Caki2 (cell line): Measurements from ENCODE around the gene CLEC4E. TPM values are rescaled to one million over a fixed set of nuclear protein-coding genes. Genes with fewer than 3 reads are reported as not detected.

Experiments used
- DNase-seq: peaks from one replicate; pipeline ENCODE4 v3.0.0-alpha.2; 2015; ENCODE audit warnings: low read depth
- in situ Hi-C: cut with HindIII; loops from 2 replicates; pipeline ENCODE4 v1.10.0; 2016; ENCODE audit warnings: low sequenced_read_pairs, low pct_unique_long_range_greater_than_20kb, mixed read lengths
- total RNA-seq: library from RNA; depleted of rRNA; stranded (reverse); fragments of >200 nt; shearing (Covaris generic); gene quantifications from 2 replicates; pipeline ENCODE4 v1.2.3, GENCODE V29; 2014; ENCODE audit warnings: low replicate concordance; rRNA removed

The CLEC4E gene
- total RNA-seq, 1 experiment from 2014 or later: 9.1 TPM

DNA sequence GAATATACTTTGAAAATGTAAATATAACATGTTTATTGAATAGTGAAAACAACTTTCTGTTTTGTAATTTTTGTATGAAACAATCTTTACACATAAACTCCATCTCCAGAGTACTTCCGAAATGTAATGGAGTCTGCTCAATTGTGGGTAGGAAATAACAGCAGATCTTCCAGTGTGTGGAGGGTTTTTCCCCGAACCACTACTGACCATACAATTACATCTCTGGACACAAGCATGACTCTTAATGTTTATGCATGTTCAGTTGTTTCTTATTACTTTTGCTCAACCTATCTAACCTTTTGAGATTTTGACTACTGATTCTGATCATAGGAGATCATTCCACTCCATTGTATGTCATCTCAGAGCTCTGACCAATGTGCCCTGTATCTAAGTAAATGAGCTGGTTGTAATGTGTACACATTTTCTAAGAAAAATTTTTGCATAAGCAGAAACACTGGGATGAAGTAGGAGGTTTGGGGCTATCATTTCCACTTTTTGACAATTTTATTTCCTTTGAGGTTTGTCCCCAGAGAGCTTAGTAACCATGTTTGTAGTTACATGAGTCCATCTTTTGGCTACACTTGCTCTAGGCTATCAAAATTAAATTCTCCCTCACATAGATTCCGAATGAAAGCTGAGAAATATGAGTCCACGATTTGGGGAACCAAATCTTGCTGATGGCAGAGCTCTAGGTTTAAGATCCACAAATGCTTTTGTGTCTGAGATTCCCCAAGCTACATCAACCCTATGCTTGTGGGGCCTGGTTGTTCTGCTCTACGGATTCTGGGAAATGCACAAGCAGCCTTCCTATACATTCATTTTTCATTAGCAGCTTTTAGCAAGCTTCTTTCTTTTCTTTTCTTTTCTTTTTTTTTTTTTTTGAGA, 48.8 kb downstream of the CLEC4E start:
- no peak for DNase-seq
- in situ Hi-C loops: no loop called here

Other genes with a start within 250 kb of the CLEC4E start
- not detected in 2 replicates for gene CLEC6A, start 84.9 kb downstream of the CLEC4E start, total RNA-seq
- gene CLEC4D, start 27.4 kb downstream of the CLEC4E start, total RNA-seq: not detected in 2 replicates
- 0.84 and 27.6 TPM in 2 replicates for gene AICDA, start 72.0 kb upstream of the CLEC4E start, total RNA-seq
- not detected in 2 replicates for gene MFAP5, start 121.9 kb upstream of the CLEC4E start, total RNA-seq
- 12.4 and 12.6 TPM in 2 replicates for gene RIMKLB, start 157.1 kb upstream of the CLEC4E start, total RNA-seq